ENCODE measurements around the gene IZUMO4. TPM values are rescaled to one million over a fixed set of nuclear protein-coding genes. Genes with fewer than 3 reads are reported as not detected.

IZUMO4 gene
- total and polyA plus RNA-seq, 2 experiments from 2014 or later: 1.4 to 2.8 TPM

DNA sequence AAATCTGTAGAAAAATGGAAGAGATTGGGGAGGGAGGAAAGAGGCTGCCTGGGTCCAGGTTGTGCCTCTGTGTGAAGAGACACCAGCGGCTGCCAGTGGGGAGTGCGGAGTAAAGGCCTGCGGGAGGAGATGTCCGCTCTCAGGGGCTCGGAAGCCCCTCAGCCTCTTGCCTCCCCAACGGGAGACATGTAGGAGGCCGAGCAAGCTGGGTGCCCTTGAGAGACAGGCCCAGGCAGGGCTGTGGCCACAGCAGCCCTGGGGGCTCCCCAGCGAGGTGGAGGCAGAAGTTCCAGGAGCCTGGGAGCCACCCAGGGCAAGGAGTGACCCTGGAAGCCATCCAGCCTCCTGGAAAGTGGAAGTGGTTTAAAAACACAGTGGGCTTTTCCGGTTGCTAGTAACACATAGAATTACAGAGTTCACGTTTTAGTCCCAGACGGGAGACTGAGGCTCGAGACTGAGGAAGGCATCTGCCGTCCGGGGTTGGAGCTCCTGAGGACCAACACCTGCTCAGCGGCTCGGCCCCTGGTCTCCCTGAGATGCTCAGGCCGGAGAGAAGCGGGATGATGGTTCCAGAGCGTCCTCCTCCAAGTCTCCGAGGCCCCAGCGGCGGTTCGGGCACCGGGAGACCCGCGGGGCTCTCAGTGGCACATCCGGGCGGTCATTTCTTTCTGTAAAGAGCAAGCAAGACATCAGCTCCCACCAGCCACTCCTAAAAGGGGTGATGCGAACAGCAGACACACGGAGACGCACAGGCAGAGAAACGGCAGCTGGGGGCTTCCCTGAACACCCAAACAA, 23.8 kb upstream of the IZUMO4 start:
- Histone ChIP-seq H3K4me1 (ENCODE audit: insufficient read depth) (no peaks in the 10 kb centered on the region), H2AFZ (no peak overlapping the region), H3K9me2 (replicated peaks; ENCODE audit: insufficient read depth) (no peaks in the 10 kb centered on the region), H3K36me3 (replicated peaks; ENCODE audit: insufficient read depth, low read depth) (no peaks in the 10 kb centered on the region), H4K20me1 (ENCODE audit: insufficient read depth, poor library complexity, severe bottlenecking) (no peaks in the 10 kb centered on the region), H3K4me3 (no peak overlapping the region), H3K4me2 (no peak overlapping the region), H3K9me3 (ENCODE audit: low read depth) (no peaks in the 10 kb centered on the region), H3K27ac (no peak overlapping the region), H3K27me3 (no peaks in the 10 kb centered on the region), H3K79me2 (no peaks in the 10 kb centered on the region)
- TF ChIP-seq, protein P1, sequence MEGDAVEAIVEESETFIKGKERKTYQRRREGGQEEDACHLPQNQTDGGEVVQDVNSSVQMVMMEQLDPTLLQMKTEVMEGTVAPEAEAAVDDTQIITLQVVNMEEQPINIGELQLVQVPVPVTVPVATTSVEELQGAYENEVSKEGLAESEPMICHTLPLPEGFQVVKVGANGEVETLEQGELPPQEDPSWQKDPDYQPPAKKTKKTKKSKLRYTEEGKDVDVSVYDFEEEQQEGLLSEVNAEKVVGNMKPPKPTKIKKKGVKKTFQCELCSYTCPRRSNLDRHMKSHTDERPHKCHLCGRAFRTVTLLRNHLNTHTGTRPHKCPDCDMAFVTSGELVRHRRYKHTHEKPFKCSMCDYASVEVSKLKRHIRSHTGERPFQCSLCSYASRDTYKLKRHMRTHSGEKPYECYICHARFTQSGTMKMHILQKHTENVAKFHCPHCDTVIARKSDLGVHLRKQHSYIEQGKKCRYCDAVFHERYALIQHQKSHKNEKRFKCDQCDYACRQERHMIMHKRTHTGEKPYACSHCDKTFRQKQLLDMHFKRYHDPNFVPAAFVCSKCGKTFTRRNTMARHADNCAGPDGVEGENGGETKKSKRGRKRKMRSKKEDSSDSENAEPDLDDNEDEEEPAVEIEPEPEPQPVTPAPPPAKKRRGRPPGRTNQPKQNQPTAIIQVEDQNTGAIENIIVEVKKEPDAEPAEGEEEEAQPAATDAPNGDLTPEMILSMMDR (IDR thresholded peaks at IDR 0.05; ENCODE audit: poor library complexity): no peak
- TF ChIP-seq EZH2 (IDR thresholded peaks at IDR 0.05; ENCODE audit: borderline replicate concordance) (no peak), EZH2phosphoT487 (IDR thresholded peaks at IDR 0.05; ENCODE audit: low read depth, severe bottlenecking, unreplicated experiment) (no peak)
- 97% methylated on average over 31 of the region's 32 CpGs for WGBS (ENCODE audit: low lambda C conversion rate, missing lambda C conversion rate)
- DNase-seq (ENCODE audit: low spot score): no peak

DNA sequence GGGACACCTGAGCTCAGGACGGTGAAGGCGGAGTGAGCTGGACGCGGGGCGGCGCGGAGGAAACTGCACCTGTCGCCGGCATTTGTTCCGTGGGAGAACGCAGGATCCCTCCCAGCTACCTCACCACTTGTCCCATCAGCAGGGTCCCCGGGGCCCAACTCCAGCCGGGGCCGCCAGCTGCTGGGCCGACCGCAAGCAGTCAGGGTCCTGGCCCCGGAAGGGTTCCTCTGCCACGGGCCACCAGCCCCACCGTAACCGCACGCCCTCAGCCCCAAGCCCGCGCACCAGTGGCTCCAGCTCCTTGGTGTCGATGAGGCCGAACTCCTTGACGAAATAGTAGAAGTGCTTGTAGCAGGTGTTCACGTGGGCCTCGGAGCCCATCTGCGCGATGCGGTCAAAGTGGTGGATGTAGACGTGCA, 20.2 kb upstream of the IZUMO4 start:
- no peak for DNase-seq (ENCODE audit: low spot score)
- no peaks in the 10 kb centered on the region for H3K9me3 ChIP-seq (ENCODE audit: low read depth)
- no peaks in the 10 kb centered on the region for H3K9me2 ChIP-seq (replicated peaks; ENCODE audit: insufficient read depth)
- 98% methylated on average over 31 of the region's 32 CpGs for WGBS (ENCODE audit: low lambda C conversion rate, missing lambda C conversion rate)
- no peak overlapping the region for H3K27ac ChIP-seq
- TF ChIP-seq, protein P1 (IDR thresholded peaks at IDR 0.05; ENCODE audit: poor library complexity): no peak
- TF ChIP-seq EZH2 (IDR thresholded peaks at IDR 0.05; ENCODE audit: borderline replicate concordance) (no peak), EZH2phosphoT487 (IDR thresholded peaks at IDR 0.05; ENCODE audit: low read depth, severe bottlenecking, unreplicated experiment) (no peak)
- H3K36me3 ChIP-seq (replicated peaks; ENCODE audit: insufficient read depth, low read depth): no peaks in the 10 kb centered on the region
- no peaks in the 10 kb centered on the region for H4K20me1 ChIP-seq (ENCODE audit: insufficient read depth, poor library complexity, severe bottlenecking)
- no peak overlapping the region for H3K4me3 ChIP-seq
- no peak overlapping the region for H2AFZ ChIP-seq
- H3K4me2 ChIP-seq: no peak overlapping the region
- H3K27me3 ChIP-seq: no peaks in the 10 kb centered on the region
- H3K79me2 ChIP-seq: no peaks in the 10 kb centered on the region
- H3K4me1 ChIP-seq (ENCODE audit: insufficient read depth): no peaks in the 10 kb centered on the region

DNA sequence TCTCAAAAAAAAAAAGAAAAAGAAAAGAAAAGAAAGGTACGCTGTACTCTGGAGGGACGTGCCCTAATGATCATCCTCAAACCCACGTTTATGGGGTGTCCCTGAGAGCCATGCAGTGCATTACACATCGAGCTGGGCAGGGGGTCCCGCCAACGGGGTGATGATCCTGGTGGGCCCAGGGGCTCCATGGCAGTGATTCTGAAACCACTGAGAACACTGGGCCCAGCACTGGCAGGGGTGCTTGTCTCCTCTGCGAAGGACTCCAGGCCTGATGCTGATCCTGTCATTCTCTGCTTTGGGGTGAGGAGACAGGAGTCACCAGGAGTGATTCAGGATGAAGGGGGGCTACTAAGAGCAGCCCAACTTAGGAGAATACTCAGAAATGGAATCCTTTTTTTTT, 19.3 kb upstream of the IZUMO4 start:
- Histone ChIP-seq H2AFZ (no peak overlapping the region), H4K20me1 (ENCODE audit: insufficient read depth, poor library complexity, severe bottlenecking) (no peaks in the 10 kb centered on the region), H3K79me2 (peaks cover 4% of the 10 kb centered on the region), H3K27ac (no peak overlapping the region), H3K4me2 (no peak overlapping the region), H3K4me1 (ENCODE audit: insufficient read depth) (no peaks in the 10 kb centered on the region), H3K9me3 (ENCODE audit: low read depth) (no peaks in the 10 kb centered on the region), H3K36me3 (replicated peaks; ENCODE audit: insufficient read depth, low read depth) (no peaks in the 10 kb centered on the region), H3K9me2 (replicated peaks; ENCODE audit: insufficient read depth) (no peaks in the 10 kb centered on the region), H3K27me3 (no peaks in the 10 kb centered on the region), H3K4me3 (no peak overlapping the region)
- no peak for DNase-seq (ENCODE audit: low spot score)
- TF ChIP-seq EZH2 (IDR thresholded peaks at IDR 0.05; ENCODE audit: borderline replicate concordance): no peak
- TF ChIP-seq, protein P1 (IDR thresholded peaks at IDR 0.05; ENCODE audit: poor library complexity): no peak
- 96% methylated on average over 7 of the region's 7 CpGs for WGBS (ENCODE audit: low lambda C conversion rate, missing lambda C conversion rate)
